Neural progenitor cell (in vitro differentiated cells): ENCODE results near the gene RASA4B. TPM values are rescaled to one million over a fixed set of nuclear protein-coding genes. Genes with fewer than 3 reads are reported as not detected.
A peak's percentile ranks its signal among the peaks of the same experiment; 100 is the strongest.

Experiments used
- DNase-seq: peaks from one replicate; pipeline ENCODE4 v3.0.0-alpha.2; 2016; ENCODE audit warnings: low spot score
- H2AFZ ChIP-seq: fragments of 200-600 bp; sonication (generic); replicated peaks from 2 replicates; pipeline ENCODE4 v1.6.1; 2016; ENCODE audit warnings: antibody characterized with exemption
- H3F3A ChIP-seq: fragments of 200-600 bp; sonication (generic); 2 replicates; pipeline ENCODE4 v1.6.1; 2016; ENCODE audit warnings: antibody characterized with exemption, low read depth
- H3K27ac ChIP-seq: fragments of 200-600 bp; sonication (generic); 2 replicates; pipeline ENCODE4 v1.5.1; 2016; ENCODE audit warnings: mild to moderate bottlenecking
- H3K27me3 ChIP-seq: fragments of 200-600 bp; sonication (generic); 2 replicates; pipeline ENCODE4 v1.6.1; 2016; ENCODE audit warnings: mild to moderate bottlenecking, moderate library complexity
- H3K36me3 ChIP-seq: fragments of 200-600 bp; sonication (generic); 2 replicates; pipeline ENCODE4 v1.5.1; 2016
- H3K4me1 ChIP-seq: fragments of 200-600 bp; sonication (generic); 2 replicates; pipeline ENCODE4 v1.6.1; 2016; ENCODE audit warnings: mixed run types
- H3K4me2 ChIP-seq: fragments of 200-600 bp; sonication (generic); 2 replicates; pipeline ENCODE4 v1.6.1; 2016
- H3K4me3 ChIP-seq: fragments of 200-600 bp; sonication (generic); 2 replicates; pipeline ENCODE4 v1.5.1; 2016
- H3K79me2 ChIP-seq: fragments of 200-600 bp; sonication (generic); 2 replicates; pipeline ENCODE4 v1.6.1; 2016; ENCODE audit warnings: low read depth
- H3K9ac ChIP-seq: fragments of 200-600 bp; sonication (generic); 2 replicates; pipeline ENCODE4 v1.6.1; 2016
- H3K9me3 ChIP-seq: fragments of 200-600 bp; sonication (generic); 2 replicates; pipeline ENCODE4 v1.5.1; 2016; ENCODE audit warnings: low read depth
- H4K20me1 ChIP-seq: fragments of 200-600 bp; sonication (generic); 2 replicates; pipeline ENCODE4 v1.6.1; 2016; ENCODE audit warnings: low read depth
- H3K27ac Mint-ChIP-seq: 3 replicates; pipeline ENCODE4 v1.8.0; 2021; ENCODE audit warnings: mixed read lengths
- H3K27me3 Mint-ChIP-seq: 2 replicates; pipeline ENCODE4 v1.8.0; 2022; ENCODE audit warnings: low read depth, mild to moderate bottlenecking, inconsistent platforms, moderate library complexity, mixed read lengths; ENCODE audit not compliant: insufficient read depth
- H3K36me3 Mint-ChIP-seq: 3 replicates; pipeline ENCODE4 v1.8.0; 2021; ENCODE audit warnings: mixed read lengths
- H3K4me1 Mint-ChIP-seq: 3 replicates; pipeline ENCODE4 v1.8.0; 2021; ENCODE audit warnings: mixed read lengths
- H3K4me3 Mint-ChIP-seq: 3 replicates; pipeline ENCODE4 v1.8.0; 2021; ENCODE audit warnings: mild to moderate bottlenecking, moderate library complexity, mixed read lengths
- H3K9me3 Mint-ChIP-seq: 3 replicates; pipeline ENCODE4 v1.8.0; 2020; ENCODE audit warnings: mixed read lengths
- EZH2 ChIP-seq: fragments of 200-600 bp; sonication (generic); IDR thresholded peaks from 2 replicates; pipeline ENCODE4 v1.6.1; 2017; ENCODE audit warnings: antibody characterized with exemption, mild to moderate bottlenecking, moderate library complexity
- EZH2phosphoT487 ChIP-seq: fragments of 200-600 bp; sonication (generic); IDR thresholded peaks from 2 replicates; pipeline ENCODE4 v1.6.1; 2017; ENCODE audit warnings: antibody characterized with exemption
- total RNA-seq: library from RNA; depleted of rRNA; stranded (reverse); fragments of >200 nt; gene quantifications from 2 replicates; pipeline ENCODE4 v1.2.3, GENCODE V29; 2015; ENCODE audit warnings: low replicate concordance
- TF ChIP-seq, protein P1 (sequence below): fragments of 200-600 bp; sonication (generic); IDR thresholded peaks from 2 replicates; pipeline ENCODE4 v1.5.1; 2017; ENCODE audit warnings: antibody characterized with exemption, mild to moderate bottlenecking

The RASA4B gene
- total RNA-seq, 1 donor from 2014 or later = 0.99 TPM

DNA sequence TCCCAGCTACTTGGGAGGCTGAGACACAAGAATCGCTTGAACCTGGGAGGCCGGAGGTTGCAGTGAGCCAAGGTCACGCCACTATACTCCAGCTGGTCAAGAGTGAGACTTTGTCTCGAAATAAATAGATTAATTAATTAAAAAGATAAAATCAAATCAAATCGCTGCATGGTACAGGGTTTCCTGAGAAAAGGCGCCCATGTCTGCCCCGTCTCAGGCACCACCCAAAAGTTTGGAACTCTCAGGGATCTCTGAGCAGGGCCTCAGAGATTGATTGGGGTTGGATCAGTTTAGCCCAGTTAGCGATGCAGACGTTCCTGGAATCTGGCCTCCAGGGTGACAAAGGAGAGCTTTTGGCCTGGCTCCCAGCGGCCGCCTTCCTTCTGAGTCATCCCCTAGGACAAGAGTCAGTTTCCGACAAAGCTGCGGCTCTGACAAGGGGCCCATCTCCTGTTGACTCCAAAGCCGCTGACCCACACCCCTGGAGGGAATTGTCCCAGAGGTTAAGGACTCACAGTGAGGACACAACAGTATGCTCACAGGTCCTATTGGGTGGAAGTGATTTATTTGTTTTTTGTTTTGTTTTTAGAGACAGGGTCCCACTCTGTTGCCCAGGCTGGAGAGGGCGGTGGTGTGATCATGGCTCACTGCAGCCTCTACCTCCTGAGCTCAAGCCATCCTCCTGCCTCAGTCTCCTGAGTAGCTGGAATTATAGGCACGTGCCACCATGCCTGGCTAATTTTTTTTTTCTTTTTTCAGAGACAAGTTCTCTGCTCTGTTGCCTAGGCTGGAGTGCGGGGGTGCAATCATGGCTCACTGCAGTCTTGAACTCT lies 77.4 kb downstream of the RASA4B start:
- H3K27ac Mint-ChIP-seq = no peak overlapping the region
- Histone ChIP-seq H3K4me1 (no peaks in the 10 kb centered on the region), H2AFZ (no peak overlapping the region), H3K79me2 (no peaks in the 10 kb centered on the region), H3K9ac (no peak overlapping the region), H3K27ac (peak overlapping the region; percentile 82), H3K4me3 (no peak overlapping the region), H4K20me1 (no peaks in the 10 kb centered on the region), H3K27me3 (no peaks in the 10 kb centered on the region), H3K36me3 (no peaks in the 10 kb centered on the region), H3F3A (peaks cover 11% of the 10 kb centered on the region), H3K9me3 (no peaks in the 10 kb centered on the region), H3K4me2 (no peak overlapping the region)
- DNase-seq = peak; percentile 63
- no peak overlapping the region for H3K4me3 Mint-ChIP-seq
- H3K27me3 Mint-ChIP-seq = peaks cover 2% of the 10 kb centered on the region
- TF ChIP-seq EZH2 (no peak), EZH2phosphoT487 (no peak)
- TF ChIP-seq, protein P1, sequence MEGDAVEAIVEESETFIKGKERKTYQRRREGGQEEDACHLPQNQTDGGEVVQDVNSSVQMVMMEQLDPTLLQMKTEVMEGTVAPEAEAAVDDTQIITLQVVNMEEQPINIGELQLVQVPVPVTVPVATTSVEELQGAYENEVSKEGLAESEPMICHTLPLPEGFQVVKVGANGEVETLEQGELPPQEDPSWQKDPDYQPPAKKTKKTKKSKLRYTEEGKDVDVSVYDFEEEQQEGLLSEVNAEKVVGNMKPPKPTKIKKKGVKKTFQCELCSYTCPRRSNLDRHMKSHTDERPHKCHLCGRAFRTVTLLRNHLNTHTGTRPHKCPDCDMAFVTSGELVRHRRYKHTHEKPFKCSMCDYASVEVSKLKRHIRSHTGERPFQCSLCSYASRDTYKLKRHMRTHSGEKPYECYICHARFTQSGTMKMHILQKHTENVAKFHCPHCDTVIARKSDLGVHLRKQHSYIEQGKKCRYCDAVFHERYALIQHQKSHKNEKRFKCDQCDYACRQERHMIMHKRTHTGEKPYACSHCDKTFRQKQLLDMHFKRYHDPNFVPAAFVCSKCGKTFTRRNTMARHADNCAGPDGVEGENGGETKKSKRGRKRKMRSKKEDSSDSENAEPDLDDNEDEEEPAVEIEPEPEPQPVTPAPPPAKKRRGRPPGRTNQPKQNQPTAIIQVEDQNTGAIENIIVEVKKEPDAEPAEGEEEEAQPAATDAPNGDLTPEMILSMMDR = no peak
- H3K9me3 Mint-ChIP-seq = no peaks in the 10 kb centered on the region
- peaks cover 12% of the 10 kb centered on the region for H3K4me1 Mint-ChIP-seq
- H3K36me3 Mint-ChIP-seq = peaks cover 18% of the 10 kb centered on the region

DNA sequence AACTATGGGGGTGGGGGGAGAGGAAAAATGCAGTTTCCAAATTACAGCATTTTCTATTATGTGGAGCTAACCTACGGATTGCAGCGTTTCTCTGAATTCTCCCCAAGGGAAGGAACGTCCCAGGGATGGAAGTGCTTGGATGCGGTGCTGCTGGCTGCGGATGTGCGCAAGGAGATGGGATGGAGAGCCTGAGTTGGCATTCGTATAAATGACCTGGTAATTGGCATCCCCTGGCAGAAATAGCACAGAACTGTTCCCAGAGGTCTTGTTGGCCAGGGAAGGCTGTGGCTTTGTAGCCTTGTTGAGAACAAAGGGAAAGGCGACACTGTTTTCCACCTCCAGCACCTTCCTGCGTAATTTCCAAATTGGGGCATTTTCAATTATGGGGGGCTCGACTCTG lies 81.5 kb downstream of the RASA4B start:
- Mint-ChIP-seq H3K27ac (peak overlapping the region; percentile 31), H3K4me1 (peaks cover 24% of the 10 kb centered on the region), H3K9me3 (no peaks in the 10 kb centered on the region), H3K4me3 (peak overlapping the region; percentile 63), H3K27me3 (peaks cover 5% of the 10 kb centered on the region), H3K36me3 (peaks cover 9% of the 10 kb centered on the region)
- H3K9ac ChIP-seq = no peak overlapping the region
- no peak overlapping the region for H2AFZ ChIP-seq
- no peak overlapping the region for H3K4me2 ChIP-seq
- peaks cover 8% of the 10 kb centered on the region for H3K79me2 ChIP-seq
- no peaks in the 10 kb centered on the region for H3K27me3 ChIP-seq
- no peaks in the 10 kb centered on the region for H4K20me1 ChIP-seq
- no peak overlapping the region for H3K27ac ChIP-seq
- no peaks in the 10 kb centered on the region for H3K36me3 ChIP-seq
- H3K4me1 ChIP-seq = peaks cover 5% of the 10 kb centered on the region
- H3F3A ChIP-seq = peaks cover 31% of the 10 kb centered on the region
- H3K9me3 ChIP-seq = no peaks in the 10 kb centered on the region
- H3K4me3 ChIP-seq = no peak overlapping the region
- no peak for DNase-seq
- TF ChIP-seq, protein P1 = no peak

DNA sequence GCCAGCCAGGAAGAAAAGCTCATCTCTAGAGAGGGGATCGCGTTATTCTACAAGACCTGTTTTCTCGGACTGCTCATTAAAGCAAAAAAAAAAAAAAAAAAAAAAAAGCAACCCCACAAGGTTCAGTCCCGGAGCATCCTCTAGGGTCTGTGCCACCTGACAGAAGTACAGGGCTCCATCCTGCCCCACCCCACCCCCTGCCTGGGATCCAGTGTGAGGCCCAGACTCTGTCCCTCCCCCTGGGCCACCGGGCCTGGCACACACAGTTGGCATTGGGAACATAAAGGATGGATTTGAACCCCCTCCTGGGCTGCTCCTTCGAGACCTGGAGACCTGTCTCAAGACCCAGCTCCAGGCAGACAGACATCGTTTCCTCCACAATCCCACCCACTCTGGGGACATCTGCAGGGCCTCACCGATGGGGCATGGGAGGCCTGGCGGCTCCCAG lies 83.5 kb downstream of the RASA4B start:
- no peak overlapping the region for H3K27ac Mint-ChIP-seq
- no peak for DNase-seq
- Histone ChIP-seq H3K9me3 (no peaks in the 10 kb centered on the region), H3K27me3 (no peaks in the 10 kb centered on the region), H3K27ac (no peak overlapping the region), H3K36me3 (no peaks in the 10 kb centered on the region), H3K4me3 (peak overlapping the region; percentile 94), H3K4me2 (peak overlapping the region; percentile 99), H2AFZ (peak overlapping the region; percentile 93), H3K79me2 (peaks cover 8% of the 10 kb centered on the region), H4K20me1 (no peaks in the 10 kb centered on the region), H3F3A (peaks cover 19% of the 10 kb centered on the region), H3K9ac (no peak overlapping the region), H3K4me1 (peaks cover 5% of the 10 kb centered on the region)
- peaks cover 24% of the 10 kb centered on the region for H3K4me1 Mint-ChIP-seq
- H3K36me3 Mint-ChIP-seq = peaks cover 7% of the 10 kb centered on the region
- H3K4me3 Mint-ChIP-seq = peak overlapping the region; percentile 90
- H3K27me3 Mint-ChIP-seq = peaks cover 9% of the 10 kb centered on the region
- no peaks in the 10 kb centered on the region for H3K9me3 Mint-ChIP-seq
- TF ChIP-seq EZH2phosphoT487 (no peak), EZH2 (no peak)
- TF ChIP-seq, protein P1 = no peak
